Fibroblast of skin of abdomen (primary cell): ENCODE results near the gene IRS4. TPM values are rescaled to one million over a fixed set of nuclear protein-coding genes. Genes with fewer than 3 reads are reported as not detected.

Experiments
- DNase-seq: peaks from one replicate; pipeline ENCODE4 v3.0.0-alpha.2; 2013
- polyA plus RNA-seq, 2 experiments: library from polyadenylated mRNA; unstranded; fragments of 120-200 nt; gene quantifications; one replicate each; pipeline ENCODE4 v1.2.1, GENCODE V29; 2013; ENCODE audit not compliant: insufficient read length in 2 of 2

Gene IRS4
- not detected for polyA plus RNA-seq (2013, experiment 1 of 2; ENCODE audit: insufficient read length)
- not detected for polyA plus RNA-seq (2013, experiment 2 of 2; ENCODE audit: insufficient read length)

- DNase-seq = no peak
These were observed at the start of gene IRS4 for GRCh38 chrX:108736509-108737479. Gene IRS4, minus strand, starts transcription at chrX:108736563.

- DNase-seq = no peak
These were observed 36.2 kb upstream of the IRS4 start for GRCh38 chrX:108772549-108772948.

- DNase-seq = no peak
These were observed 27.2 kb upstream of the IRS4 start for GRCh38 chrX:108763559-108763958.

- no peak for DNase-seq
These were observed 4.0 kb upstream of the IRS4 start for GRCh38 chrX:108740299-108740774.

GRCh38 chrX:108737754-108738153, 1.4 kb upstream of the IRS4 start:
- no peak for DNase-seq

- DNase-seq = no peak
These were observed 469 bp downstream of the IRS4 start for GRCh38 chrX:108735679-108736508.

- DNase-seq = no peak
These were observed 1.2 kb downstream of the IRS4 start for GRCh38 chrX:108735091-108735678.

GRCh38 chrX:108734426-108734825, 1.9 kb downstream of the IRS4 start:
- no peak for DNase-seq

GRCh38 chrX:108732630-108733321, 3.6 kb downstream of the IRS4 start:
- DNase-seq = no peak

GRCh38 chrX:108731153-108731552, 5.2 kb downstream of the IRS4 start:
- no peak for DNase-seq

GRCh38 chrX:108726748-108727147, 9.6 kb downstream of the IRS4 start:
- no peak for DNase-seq

- no peak for DNase-seq
These were observed 13.8 kb downstream of the IRS4 start for GRCh38 chrX:108722561-108722960.

GRCh38 chrX:108712886-108713285, 23.5 kb downstream of the IRS4 start:
- no peak for DNase-seq

GRCh38 chrX:108704839-108705238, 31.5 kb downstream of the IRS4 start:
- no peak for DNase-seq

- DNase-seq = no peak
These were observed 33.8 kb downstream of the IRS4 start for GRCh38 chrX:108702530-108702929.

GRCh38 chrX:108701633-108702032, 34.7 kb downstream of the IRS4 start:
- DNase-seq = no peak

- peak; percentile 28 for DNase-seq
These were observed 37.0 kb downstream of the IRS4 start for GRCh38 chrX:108699368-108699767.

GRCh38 chrX:108696690-108697089, 39.7 kb downstream of the IRS4 start:
- peak; percentile 5 for DNase-seq
